Natural killer cell (primary cell): Measurements from ENCODE around the gene FOXP1. TPM values are rescaled to one million over a fixed set of nuclear protein-coding genes. Genes with fewer than 3 reads are reported as not detected.

ENCODE experiments used
- ATAC-seq, 3 donors: fragments of 150-1000 bp in 2 of 3; fragments of 200-7000 bp in 1 of 3; cut with Tn5 transposase; 1 replicate in 1 of 3; 2 replicates in 2 of 3; pipeline ENCODE4 v1.10.0; 2021; ENCODE audit warnings: mild to moderate bottlenecking in 2 of 3, moderate library complexity in 2 of 3
- DNase-seq, 2 donors: peaks; one replicate each; pipeline versions ENCODE4 v3.0.0 to v3.0.0-alpha.2; 2013 to 2021; ENCODE audit warnings: mixed read lengths in 1 of 2
- H3K27ac ChIP-seq: one replicate; pipeline ENCODE4 v1.5.1; 2013; ENCODE audit warnings: mild to moderate bottlenecking, low read length
- H3K27me3 ChIP-seq: one replicate; pipeline ENCODE4 v1.6.1; 2013; ENCODE audit warnings: low read length; ENCODE audit not compliant: control insufficient read depth, insufficient read depth
- H3K36me3 ChIP-seq: one replicate; pipeline ENCODE4 v1.6.1; 2013; ENCODE audit warnings: low read length; ENCODE audit not compliant: control insufficient read depth, insufficient read depth
- H3K4me1 ChIP-seq: one replicate; pipeline ENCODE4 v1.6.1; 2013; ENCODE audit warnings: low read length; ENCODE audit not compliant: control insufficient read depth, insufficient read depth
- H3K4me3 ChIP-seq: one replicate; pipeline ENCODE4 v1.5.1; 2013; ENCODE audit warnings: low read length
- H3K9me3 ChIP-seq: one replicate; pipeline ENCODE4 v1.6.1; 2013; ENCODE audit warnings: low read length; ENCODE audit not compliant: control insufficient read depth, insufficient read depth
- H3K27ac Mint-ChIP-seq, 2 donors: one replicate each; pipeline ENCODE4 v1.8.0; 2022; ENCODE audit warnings: mild to moderate bottlenecking in 2 of 2, mixed read lengths in 2 of 2, moderate library complexity in 1 of 2
- H3K27me3 Mint-ChIP-seq, 2 donors: one replicate each; pipeline ENCODE4 v1.8.0; 2022; ENCODE audit warnings: low read depth in 2 of 2, mixed read lengths in 2 of 2
- H3K36me3 Mint-ChIP-seq: one replicate; pipeline ENCODE4 v1.8.0; 2022; ENCODE audit warnings: mixed read lengths
- H3K4me1 Mint-ChIP-seq, 2 donors: one replicate each; pipeline ENCODE4 v1.8.0; 2022; ENCODE audit warnings: mixed read lengths in 2 of 2
- H3K4me3 Mint-ChIP-seq: one replicate; pipeline ENCODE4 v1.8.0; 2022; ENCODE audit warnings: mild to moderate bottlenecking, moderate library complexity, mixed read lengths
- H3K9me3 Mint-ChIP-seq, 2 donors: one replicate each; pipeline ENCODE4 v1.8.0; 2022; ENCODE audit warnings: mixed read lengths in 2 of 2
- WGBS: methylation state at CpG from one replicate; pipeline ENCODE4 v1.1.7; 2013; ENCODE audit warnings: missing lambda C conversion rate; ENCODE audit not compliant: insufficient coverage; 5-methylcytosine and 5-hydroxymethylcytosine counted together
- intact Hi-C: fragments of 100-400 bp; cut with micrococcal nuclease; formaldehyde crosslinking; loops from one replicate; pipeline ENCODE4 v1.14.2; 2022
- total RNA-seq, 4 donors: library from RNA; stranded (reverse); fragments of 120-200 nt in 1 of 4; gene quantifications; one replicate each; pipeline versions ENCODE4 v1.2.3 to v1.2.4, GENCODE V29; 2013 to 2022
- TF ChIP-seq, protein P1 (sequence below): fragments of 200-600 bp; IDR thresholded peaks from one replicate; pipeline ENCODE4 v1.8.0; 2022; ENCODE audit warnings: antibody characterized with exemption

FOXP1 gene
- total RNA-seq, 3 donors from 2014 or later (not counting 1 experiment from before 2014, with no cell fraction given): 166 to 185 (median 166) TPM

DNA sequence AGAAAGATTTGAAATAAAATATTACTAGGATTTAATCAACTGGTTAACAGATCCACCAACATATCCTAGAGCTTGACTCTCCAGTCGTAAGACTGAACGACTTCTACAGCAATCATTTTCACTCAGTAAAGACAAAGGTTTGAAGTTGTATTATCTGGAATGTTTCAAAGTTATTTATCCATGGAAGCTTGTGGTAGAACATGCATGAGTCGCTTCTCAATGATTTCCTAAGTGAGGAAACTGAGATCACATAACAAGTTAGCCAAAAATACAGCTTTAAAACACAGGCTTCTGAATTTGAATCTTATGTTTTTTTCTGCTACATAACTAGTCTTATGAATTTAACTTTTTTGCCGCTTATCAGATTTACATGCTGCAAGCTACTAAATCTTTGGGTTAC is 241.8 kb downstream of the FOXP1 start:
- DNase-seq (no peak), ATAC-seq (no peak)
- peaks cover 0 to 5% of the 10 kb centered on the region in 2 donors for H3K4me1 Mint-ChIP-seq
- no peaks in the 10 kb centered on the region for H3K36me3 ChIP-seq
- H3K4me3 ChIP-seq: no peak overlapping the region
- TF ChIP-seq, protein P1, sequence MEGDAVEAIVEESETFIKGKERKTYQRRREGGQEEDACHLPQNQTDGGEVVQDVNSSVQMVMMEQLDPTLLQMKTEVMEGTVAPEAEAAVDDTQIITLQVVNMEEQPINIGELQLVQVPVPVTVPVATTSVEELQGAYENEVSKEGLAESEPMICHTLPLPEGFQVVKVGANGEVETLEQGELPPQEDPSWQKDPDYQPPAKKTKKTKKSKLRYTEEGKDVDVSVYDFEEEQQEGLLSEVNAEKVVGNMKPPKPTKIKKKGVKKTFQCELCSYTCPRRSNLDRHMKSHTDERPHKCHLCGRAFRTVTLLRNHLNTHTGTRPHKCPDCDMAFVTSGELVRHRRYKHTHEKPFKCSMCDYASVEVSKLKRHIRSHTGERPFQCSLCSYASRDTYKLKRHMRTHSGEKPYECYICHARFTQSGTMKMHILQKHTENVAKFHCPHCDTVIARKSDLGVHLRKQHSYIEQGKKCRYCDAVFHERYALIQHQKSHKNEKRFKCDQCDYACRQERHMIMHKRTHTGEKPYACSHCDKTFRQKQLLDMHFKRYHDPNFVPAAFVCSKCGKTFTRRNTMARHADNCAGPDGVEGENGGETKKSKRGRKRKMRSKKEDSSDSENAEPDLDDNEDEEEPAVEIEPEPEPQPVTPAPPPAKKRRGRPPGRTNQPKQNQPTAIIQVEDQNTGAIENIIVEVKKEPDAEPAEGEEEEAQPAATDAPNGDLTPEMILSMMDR: no peak
- no peaks in the 10 kb centered on the region for H3K27me3 Mint-ChIP-seq
- intact Hi-C loops: no loop called here
- H3K27ac Mint-ChIP-seq: no peak overlapping the region
- no peaks in the 10 kb centered on the region for H3K4me1 ChIP-seq
- H3K9me3 Mint-ChIP-seq: peaks cover 0 to 3% of the 10 kb centered on the region in 2 donors
- peaks cover 9% of the 10 kb centered on the region for H3K36me3 Mint-ChIP-seq
- no peak overlapping the region for H3K4me3 Mint-ChIP-seq
- H3K27ac ChIP-seq: no peak overlapping the region
- 75% methylated on average over 2 of the region's 4 CpGs for WGBS
- no peaks in the 10 kb centered on the region for H3K27me3 ChIP-seq
- no peaks in the 10 kb centered on the region for H3K9me3 ChIP-seq

DNA sequence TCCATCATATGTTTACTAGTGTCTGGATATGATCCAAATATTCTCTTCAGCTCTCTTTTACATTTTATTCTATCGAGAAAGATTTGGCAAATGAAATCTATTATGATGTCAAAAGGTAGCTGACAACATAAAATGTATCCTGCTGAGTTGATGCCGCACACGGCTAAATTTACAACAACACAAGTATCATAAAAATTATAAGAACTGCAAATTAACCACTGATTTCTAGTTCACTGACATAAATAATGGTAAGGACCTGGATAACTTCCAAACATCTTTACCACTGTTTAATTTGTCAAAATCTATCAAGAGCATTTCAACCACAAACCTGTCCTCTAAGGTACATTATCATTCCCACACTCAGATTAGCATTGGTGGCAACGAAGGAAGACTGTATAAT is 244.5 kb downstream of the FOXP1 start:
- Histone ChIP-seq H3K9me3 (no peaks in the 10 kb centered on the region), H3K27me3 (no peaks in the 10 kb centered on the region), H3K27ac (no peak overlapping the region), H3K36me3 (no peaks in the 10 kb centered on the region), H3K4me1 (no peaks in the 10 kb centered on the region), H3K4me3 (no peak overlapping the region)
- no peak for ATAC-seq
- Mint-ChIP-seq H3K36me3 (peaks cover 9% of the 10 kb centered on the region), H3K4me3 (no peak overlapping the region), H3K9me3 (peaks cover 0 to 3% of the 10 kb centered on the region in 2 donors), H3K27me3 (no peaks in the 10 kb centered on the region), H3K27ac (no peak overlapping the region), H3K4me1 (no peaks in the 10 kb centered on the region)
- TF ChIP-seq, protein P1: no peak
- intact Hi-C loops: no loop called here
- WGBS: 66% methylated on average over 3 of the region's 4 CpGs
- no peak for DNase-seq

DNA sequence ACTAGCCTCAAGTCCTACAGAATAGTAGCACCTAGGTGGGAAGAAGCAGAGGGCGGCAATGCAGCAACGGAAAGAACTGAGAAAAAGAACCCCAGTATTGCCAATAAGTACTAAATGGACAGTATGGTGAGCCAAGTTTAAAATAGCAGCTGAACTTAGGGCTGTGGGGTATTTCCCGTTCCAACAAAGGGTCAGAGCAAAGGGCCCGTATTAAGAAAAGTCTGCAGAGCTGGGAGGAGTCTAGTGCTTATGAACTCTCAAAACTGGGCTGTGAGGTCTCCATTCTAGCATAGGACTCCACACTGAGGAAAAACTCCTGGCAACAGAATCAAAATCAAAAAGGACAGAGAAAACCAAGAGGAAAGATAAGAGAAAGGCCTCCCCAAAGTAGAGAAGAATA is 250.7 kb downstream of the FOXP1 start:
- no peaks in the 10 kb centered on the region for H3K27me3 Mint-ChIP-seq
- H3K27ac ChIP-seq: no peak overlapping the region
- 97% methylated on average over 4 of the region's 4 CpGs for WGBS
- H3K4me3 Mint-ChIP-seq: no peak overlapping the region
- ATAC-seq (no peak), DNase-seq (no peak)
- H3K9me3 Mint-ChIP-seq: peaks cover 2 to 3% of the 10 kb centered on the region in 2 donors
- H3K36me3 Mint-ChIP-seq: no peaks in the 10 kb centered on the region
- no peak overlapping the region for H3K27ac Mint-ChIP-seq
- intact Hi-C loops: no loop called here
- peaks cover 0 to 1% of the 10 kb centered on the region in 2 donors for H3K4me1 Mint-ChIP-seq
- no peaks in the 10 kb centered on the region for H3K36me3 ChIP-seq
- no peaks in the 10 kb centered on the region for H3K27me3 ChIP-seq
- TF ChIP-seq, protein P1: no peak
- no peaks in the 10 kb centered on the region for H3K4me1 ChIP-seq
- no peak overlapping the region for H3K4me3 ChIP-seq
- H3K9me3 ChIP-seq: no peaks in the 10 kb centered on the region

DNA sequence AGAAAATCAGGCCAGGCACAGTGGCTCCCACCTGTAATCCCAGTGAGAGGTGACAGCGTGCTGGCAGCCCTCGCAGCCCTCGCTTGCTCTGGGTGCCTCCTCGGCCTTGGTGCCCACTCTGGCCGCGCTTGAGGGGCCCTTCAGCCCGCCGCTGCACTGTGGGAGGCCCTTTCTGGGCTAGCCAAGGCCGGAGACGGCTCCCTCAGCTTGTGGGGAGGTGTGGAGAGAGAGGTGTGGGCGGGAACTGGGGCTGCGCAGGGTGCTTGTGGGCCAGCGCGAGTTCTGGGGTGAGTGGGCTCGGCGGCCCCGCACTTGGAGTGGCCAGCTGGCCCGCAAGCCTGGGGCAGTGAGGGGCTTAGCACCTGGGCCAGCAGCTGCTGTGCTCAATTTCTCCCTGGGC is 252.6 kb downstream of the FOXP1 start:
- ATAC-seq (no peak), DNase-seq (no peak)
- H3K4me1 ChIP-seq: no peaks in the 10 kb centered on the region
- H3K27me3 ChIP-seq: no peaks in the 10 kb centered on the region
- peaks cover 0 to 4% of the 10 kb centered on the region in 2 donors for H3K4me1 Mint-ChIP-seq
- intact Hi-C loops: no loop called here
- no peaks in the 10 kb centered on the region for H3K36me3 ChIP-seq
- no peak overlapping the region for H3K27ac ChIP-seq
- TF ChIP-seq, protein P1: no peak
- H3K27ac Mint-ChIP-seq: no peak overlapping the region
- H3K4me3 ChIP-seq: no peak overlapping the region
- H3K4me3 Mint-ChIP-seq: no peak overlapping the region
- WGBS: 92% methylated on average over 18 of the region's 18 CpGs
- H3K9me3 Mint-ChIP-seq: peaks cover 2 to 3% of the 10 kb centered on the region in 2 donors
- no peaks in the 10 kb centered on the region for H3K27me3 Mint-ChIP-seq
- no peaks in the 10 kb centered on the region for H3K9me3 ChIP-seq
- no peaks in the 10 kb centered on the region for H3K36me3 Mint-ChIP-seq
